Kidney capillary endothelial cell (primary cell): Measurements from ENCODE around the gene UBE2H.
"Not testable (repeated sequence)": the region's sequence is repeated elsewhere in the genome, so short reads cannot be mapped to it uniquely, and the experiment has no call there.

Source experiments
- DNase-seq: peaks from one replicate; pipeline ENCODE4 v3.0.0-alpha.2; 2018; ENCODE audit warnings: low spot score

UBE2H gene

DNA sequence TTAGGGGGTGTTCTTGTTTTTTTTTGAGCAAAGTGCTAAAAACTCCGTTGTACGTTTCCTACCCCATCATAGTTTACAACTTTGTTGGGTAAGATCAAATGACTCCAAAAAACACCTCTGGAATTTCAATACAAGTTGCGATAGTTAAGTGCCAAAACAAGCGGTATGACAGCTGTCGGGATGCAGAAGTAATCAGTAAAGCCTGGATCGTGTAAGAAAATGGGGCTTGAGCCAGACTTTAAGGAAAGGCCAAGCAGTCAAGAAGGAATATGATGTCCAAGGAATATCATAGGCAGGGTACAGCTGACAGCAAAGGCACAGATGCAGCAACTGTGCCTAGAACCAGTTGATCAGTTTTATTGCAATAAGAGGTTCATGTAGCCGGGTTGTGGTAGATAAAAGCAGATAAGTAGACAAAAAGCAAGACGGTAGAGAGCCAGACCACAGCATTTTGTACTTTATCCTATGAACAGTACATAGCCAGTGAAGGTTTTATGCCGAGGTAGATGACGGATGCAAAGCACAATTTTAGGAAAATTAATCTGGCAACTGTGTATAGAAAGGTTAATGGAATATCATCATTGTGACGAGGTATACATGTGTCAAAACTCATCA lies 45.5 kb downstream of the UBE2H start:
- no peak for DNase-seq

- DNase-seq = peak; percentile 36
Measured at GRCh38 chr7:129906700-129907099, 46.1 kb downstream of the UBE2H start.

DNA sequence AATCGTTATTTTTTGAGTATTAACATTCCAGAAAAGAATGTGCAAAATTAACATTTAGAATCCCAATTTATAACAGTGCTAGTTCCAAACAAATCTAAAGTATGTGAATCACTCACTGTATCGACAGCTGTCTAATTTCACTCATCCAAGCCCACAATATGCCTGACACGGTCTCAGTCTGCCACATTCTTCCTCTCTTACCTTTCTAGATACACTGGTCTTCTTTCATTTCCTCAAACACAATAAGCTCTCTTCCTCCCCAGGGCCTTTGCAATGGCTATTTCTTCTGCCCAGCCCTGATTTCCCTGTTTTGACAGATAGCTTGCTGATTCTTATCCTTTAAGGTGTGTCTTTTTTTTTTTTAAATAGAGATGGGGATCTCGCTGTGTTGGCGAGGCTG lies 48.8 kb downstream of the UBE2H start:
- DNase-seq = no peak

GRCh38 chr7:129902788-129903422 lies 49.9 kb downstream of the UBE2H start:
- no peak for DNase-seq

DNA sequence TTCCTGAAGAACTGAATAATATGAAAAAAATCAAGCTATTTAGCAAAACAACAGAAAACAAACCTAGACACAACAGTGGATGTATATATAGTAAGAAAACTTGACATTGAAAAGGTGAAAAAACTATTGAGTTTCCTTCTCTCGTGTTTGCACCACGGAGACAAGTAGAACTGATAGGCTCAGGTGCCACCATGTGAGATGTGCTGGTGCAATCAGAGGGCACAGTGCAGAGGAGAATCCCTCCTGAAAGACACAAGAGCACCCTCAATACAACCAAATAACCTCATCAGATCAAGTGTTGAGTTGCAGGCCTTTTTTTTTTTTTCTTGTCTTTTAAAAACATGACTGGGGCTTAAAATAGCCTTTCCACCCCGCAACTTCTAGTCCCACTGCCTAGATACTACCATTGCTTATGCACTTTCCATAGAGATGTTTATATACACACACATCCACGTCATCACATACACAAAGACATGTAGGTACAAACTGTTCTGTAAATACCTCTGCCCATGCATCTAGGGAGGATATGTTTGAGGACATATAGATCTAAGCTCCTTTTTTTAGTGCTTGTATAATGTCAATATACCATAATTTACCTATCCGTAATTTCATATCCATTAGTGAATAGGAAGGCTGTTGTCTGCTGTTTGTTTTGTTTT lies 54.1 kb downstream of the UBE2H start:
- DNase-seq = no peak

DNA sequence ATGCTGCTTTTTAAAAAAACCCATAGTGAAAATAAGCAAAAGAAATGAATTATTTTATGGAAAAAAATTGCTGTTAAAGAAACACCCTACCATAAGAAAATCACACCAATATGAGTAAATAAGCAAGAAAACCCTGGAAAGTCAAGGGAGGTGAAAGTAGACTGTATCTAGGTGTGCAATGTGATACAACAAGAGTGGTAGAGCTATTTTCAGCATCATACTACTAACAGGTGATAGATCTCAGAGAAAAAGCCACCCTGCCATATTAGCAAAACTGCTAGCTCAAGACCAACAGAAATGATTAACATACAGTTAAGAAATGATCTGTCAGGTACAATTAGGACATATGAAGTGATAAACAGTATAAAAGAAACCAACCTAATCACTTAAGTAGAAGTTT lies 54.8 kb downstream of the UBE2H start:
- DNase-seq = no peak

GRCh38 chr7:129896568-129897382 lies 56.0 kb downstream of the UBE2H start:
- DNase-seq = no peak

DNA sequence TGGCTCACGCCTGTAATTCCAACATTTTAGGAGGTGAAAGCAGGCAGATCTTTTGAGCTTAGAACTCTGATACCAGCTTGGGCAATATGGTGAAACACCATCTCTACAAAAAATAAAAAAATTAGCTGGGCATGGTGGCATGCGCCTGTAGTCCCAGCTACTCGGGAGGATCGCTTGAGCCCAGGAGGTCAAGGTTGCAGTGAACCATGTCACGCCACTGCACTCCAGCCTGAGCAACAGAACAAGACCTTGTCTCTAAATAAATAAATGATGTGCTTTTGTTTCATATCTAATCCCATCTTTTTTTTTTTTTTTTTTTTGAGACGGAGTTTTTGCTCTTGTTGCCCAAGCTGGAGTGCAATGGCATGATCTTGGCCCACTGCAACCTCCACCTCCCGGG lies 58.6 kb downstream of the UBE2H start:
- not testable (repeated sequence) for DNase-seq

GRCh38 chr7:129890090-129890489 lies 62.7 kb downstream of the UBE2H start:
- DNase-seq = no peak

GRCh38 chr7:129889133-129889844 lies 63.5 kb downstream of the UBE2H start:
- DNase-seq = no peak

GRCh38 chr7:129887865-129888264 lies 64.9 kb downstream of the UBE2H start:
- no peak for DNase-seq

DNA sequence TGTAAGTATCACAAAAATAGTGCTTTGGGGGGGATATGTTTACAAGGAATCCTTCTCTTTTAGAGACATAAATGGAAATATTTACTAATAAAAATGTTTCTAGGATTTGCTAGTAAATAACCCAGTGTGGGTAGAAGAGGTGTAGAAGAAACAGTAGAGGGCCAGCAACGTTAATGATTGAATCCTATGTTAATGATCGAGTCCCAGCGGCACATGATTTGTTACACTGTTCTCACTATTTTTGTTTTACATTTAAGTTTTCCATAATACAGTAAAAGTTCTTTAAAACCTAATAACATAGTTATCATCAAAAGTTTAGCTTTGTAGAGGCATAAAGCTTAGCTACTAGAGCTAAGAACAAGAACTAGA lies 66.0 kb downstream of the UBE2H start:
- no peak for DNase-seq

DNA sequence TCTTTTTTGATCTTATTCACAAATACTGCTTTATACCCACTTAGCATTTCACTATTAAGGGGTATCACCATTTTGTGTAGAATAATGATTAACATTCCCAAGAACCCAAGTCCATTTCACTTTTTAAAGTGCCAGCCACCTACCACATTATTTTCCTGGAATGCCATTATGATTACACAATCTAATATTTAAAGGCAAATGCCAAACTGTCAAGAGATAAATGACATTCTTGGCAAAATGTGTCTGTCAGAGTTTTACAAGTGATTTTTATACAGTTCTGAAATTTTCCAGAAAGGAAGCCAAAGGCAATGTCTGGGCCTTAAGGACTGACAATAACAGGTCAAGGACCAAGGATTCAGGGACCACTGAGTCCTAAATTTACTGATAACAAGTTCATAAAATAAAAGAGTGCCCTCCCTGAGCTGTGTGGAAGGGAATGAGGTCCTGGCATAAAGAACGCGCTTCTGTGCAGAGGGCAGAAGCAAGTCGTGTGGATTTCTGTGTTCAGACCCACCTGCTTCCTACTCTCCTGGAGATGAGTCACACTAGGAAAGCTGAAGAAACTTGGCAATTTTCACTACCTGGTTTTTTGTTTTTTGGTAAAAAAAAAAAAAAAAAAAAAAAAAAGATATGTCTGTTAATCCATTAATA lies 66.5 kb downstream of the UBE2H start:
- no peak for DNase-seq

- no peak for DNase-seq
Measured at GRCh38 chr7:129884495-129884894, 68.3 kb downstream of the UBE2H start.

GRCh38 chr7:129883151-129883550 lies 69.6 kb downstream of the UBE2H start:
- DNase-seq = no peak

DNA sequence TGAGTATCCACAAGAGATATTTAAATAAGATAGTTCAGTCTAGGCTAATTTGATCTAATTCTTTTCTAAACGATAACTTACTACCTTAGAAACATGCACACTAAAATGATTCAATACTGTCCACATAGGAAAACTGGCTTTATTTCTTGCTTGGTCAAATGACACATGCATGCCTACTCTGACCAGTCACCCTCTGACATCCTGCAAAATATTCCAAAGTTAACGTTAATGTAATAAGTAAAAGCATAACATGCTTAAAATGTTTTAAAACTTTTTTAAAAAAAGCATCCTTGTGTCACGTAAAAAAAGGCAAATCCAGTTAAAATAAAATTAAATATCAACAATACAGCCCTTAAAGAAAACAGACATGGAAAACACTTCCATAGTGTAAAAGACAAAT lies 70.2 kb downstream of the UBE2H start:
- DNase-seq = peak; percentile 6

GRCh38 chr7:129877146-129877792 lies 75.5 kb downstream of the UBE2H start:
- DNase-seq = no peak

- no peak for DNase-seq
Measured at GRCh38 chr7:129875745-129876411, 76.9 kb downstream of the UBE2H start.

DNA sequence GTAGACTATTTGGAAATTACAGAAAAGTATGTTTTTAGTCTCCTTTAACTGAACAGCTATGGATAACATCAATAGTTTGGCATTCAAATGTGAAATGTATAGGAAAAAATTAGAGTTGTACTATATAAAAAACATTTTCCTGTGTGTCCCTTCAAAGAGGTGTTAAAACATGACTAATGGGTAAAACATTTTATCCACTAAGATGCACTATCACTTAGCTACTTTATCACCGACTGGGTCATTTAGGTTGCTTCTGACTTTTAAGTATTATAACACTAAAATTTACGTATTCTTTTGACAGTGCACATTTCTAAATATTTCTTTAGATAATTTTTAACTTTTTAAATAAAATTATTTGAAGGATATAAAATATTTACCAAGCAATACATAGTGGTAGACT lies 77.6 kb downstream of the UBE2H start:
- no peak for DNase-seq

GRCh38 chr7:129874722-129875121 lies 78.0 kb downstream of the UBE2H start:
- DNase-seq = no peak

DNA sequence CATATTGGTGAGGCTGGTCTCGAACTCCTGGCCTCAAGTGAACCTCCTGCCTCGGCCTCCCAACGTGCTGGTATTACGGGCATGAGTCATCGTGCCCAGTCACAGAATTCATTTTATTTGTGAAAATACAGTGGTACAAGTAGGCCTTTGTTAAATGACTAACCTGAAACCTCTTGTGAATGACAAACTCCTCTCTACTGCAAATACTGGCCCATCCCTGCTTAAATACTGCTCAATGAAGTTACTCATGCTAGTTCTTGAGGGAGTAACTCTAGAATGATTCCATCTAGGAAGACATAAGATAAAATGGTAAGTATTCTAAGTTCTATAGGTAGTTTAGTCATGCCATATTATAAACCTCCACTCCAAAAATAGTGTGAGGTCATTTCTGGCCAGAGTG lies 80.7 kb downstream of the UBE2H start:
- no peak for DNase-seq
